Adrenal gland (tissue), 12 donors: ENCODE measurements around the gene EPDR1. TPM values are rescaled to one million over a fixed set of nuclear protein-coding genes. Genes with fewer than 3 reads are reported as not detected.
"Not testable (repeated sequence)": the region's sequence is repeated elsewhere in the genome, so short reads cannot be mapped to it uniquely, and the experiment has no call there.

ENCODE experiments used
- DNase-seq, 7 donors: peaks; one replicate each; pipeline ENCODE4 v3.0.0-alpha.2; 2019 to 2020
- H3K27ac ChIP-seq, 5 donors: fragments of 200-600 bp; sonication (generic) in 4 of 5; 1 replicate in 3 of 5; 2 replicates in 2 of 5; pipeline versions ENCODE4 v1.5.1 to v1.8.0; 2016 to 2020; ENCODE audit warnings: mild to moderate bottlenecking in 1 of 5
- H3K27me3 ChIP-seq: fragments of 200-600 bp; 2 replicates; pipeline ENCODE4 v1.8.0; 2021
- H3K36me3 ChIP-seq, 2 donors: fragments of 200-600 bp; replicated peaks in 1 of 2; 1 replicate in 1 of 2; 2 replicates in 1 of 2; pipeline versions ENCODE4 v1.5.1 to v1.8.0; 2018 to 2022
- H3K4me1 ChIP-seq, 2 donors: fragments of 200-600 bp; replicated peaks in 1 of 2; 1 replicate in 1 of 2; 2 replicates in 1 of 2; pipeline versions ENCODE4 v1.5.1 to v1.8.0; 2018 to 2021
- H3K4me3 ChIP-seq, 4 donors: fragments of 200-600 bp; sonication (generic) in 3 of 4; one replicate each; pipeline ENCODE4 v1.5.1; 2016 to 2018
- H3K9me3 ChIP-seq, 3 donors: fragments of 200-600 bp; sonication (generic) in 1 of 3; replicated peaks in 1 of 3; 1 replicate in 2 of 3; 2 replicates in 1 of 3; pipeline versions ENCODE4 v1.5.1 to v1.8.0; 2016 to 2021
- CTCF ChIP-seq, 6 experiments: fragments of 450-650 bp in 4 of 6; fragments of 200-600 bp in 2 of 6; sonication (generic) in 1 of 6; IDR thresholded peaks; 1 replicate in 5 of 6; 2 replicates in 1 of 6; pipeline versions ENCODE4 v1.5.1 to v1.8.0; 2016 to 2021; ENCODE audit warnings: antibody characterized with exemption in 6 of 6, mild to moderate bottlenecking in 2 of 6, moderate library complexity in 1 of 6
- POLR2A ChIP-seq, 2 donors: fragments of 450-650 bp; IDR thresholded peaks; one replicate each; pipeline ENCODE4 v1.6.1; 2017; ENCODE audit warnings: antibody characterized with exemption in 2 of 2, mild to moderate bottlenecking in 2 of 2, moderate library complexity in 1 of 2
- WGBS, 4 donors: extraction: QIAGEN DNeasy Blood & Tissue Kit in 2 of 4; methylation state at CpG; one replicate each; pipeline versions ENCODE4 v1.1.5 to v1.1.7; 2013 to 2017; 5-methylcytosine and 5-hydroxymethylcytosine counted together
- intact Hi-C, 2 donors: fragments of 100-400 bp; cut with DNase I; formaldehyde crosslinking; loops; one replicate each; pipeline versions ENCODE4 v1.14.1 to v1.15.0; 2022 to 2023
- polyA plus RNA-seq, 3 donors: library from polyadenylated mRNA; stranded (reverse); fragments of 200-250 nt in 2 of 3; fragments of 350-450 nt in 1 of 3; fragmentation: Illumina TruSeq in 1 of 3; extraction: RNeasy Lipid Tissue Mini Kit (QIAGEN cat#74804) in 1 of 3; gene quantifications; one replicate each; pipeline ENCODE4 v1.2.3, GENCODE V29; 2013 to 2014
- total RNA-seq, 9 donors: library from RNA; depleted of rRNA in 4 of 9; stranded (reverse); fragments of >200 nt in 4 of 9; fragments of 120-200 nt in 1 of 9; fragmentation: NEBNext Ultra II Directional in 1 of 9; extraction: Animal tissue kit (Norgen Biotek cat#: 25700) in 1 of 9; gene quantifications; one replicate each; pipeline versions ENCODE4 v1.1.0 to v1.2.4, GENCODE V29; 2013 to 2023
- donor health status: healthy with polysubstance abuse.
- donor health status: Bipolar disorder and iron deficiency.
- donor health status: DM: yes; HTN: yes; CAD: no.
- donor health status: DM: no; HTN: no; CAD: no.
- donor health status: DM: no; HTN: no; CAD: no.
- donor health status: DM: yes; HTN: yes; CAD: no.

The EPDR1 gene
- total and polyA plus RNA-seq, 12 donors = 4.8 to 210 (median 69.8) TPM

GRCh38 chr7:37945336-37945735, 24.9 kb downstream of the EPDR1 start:
- intact Hi-C loops = no loop called here
- Histone ChIP-seq H3K4me3 (no peak overlapping the region), H3K27ac (no peak overlapping the region), H3K9me3 (no peaks in the 10 kb centered on the region), H3K36me3 (no peaks in the 10 kb centered on the region), H3K4me1 (peaks cover 4 to 23% of the 10 kb centered on the region in 2 donors), H3K27me3 (no peaks in the 10 kb centered on the region)
- 85 to 95% (median 89%) methylated on average over 4 of the region's 4 CpGs for WGBS, 4 donors
- no peak for TF ChIP-seq POLR2A (IDR thresholded peaks at IDR 0.05)
- TF ChIP-seq CTCF (IDR thresholded peaks at IDR 0.05) = no peak
- DNase-seq = no peak

- H3K27me3 ChIP-seq = no peaks in the 10 kb centered on the region
- 88 to 96% (median 93%) methylated on average over 7 of the region's 7 CpGs for WGBS, 4 donors
- peaks cover 4 to 19% of the 10 kb centered on the region in 2 donors for H3K4me1 ChIP-seq
- no peaks in the 10 kb centered on the region for H3K36me3 ChIP-seq
- no peak overlapping the region for H3K27ac ChIP-seq
- intact Hi-C loops = no loop called here
- no peak overlapping the region for H3K4me3 ChIP-seq
- no peaks in the 10 kb centered on the region for H3K9me3 ChIP-seq
- no peak for TF ChIP-seq CTCF (IDR thresholded peaks at IDR 0.05)
- TF ChIP-seq POLR2A (IDR thresholded peaks at IDR 0.05) = no peak
- no peak for DNase-seq
Measured at GRCh38 chr7:37947138-37947940, 26.9 kb downstream of the EPDR1 start.

- DNase-seq = no peak
- TF ChIP-seq CTCF (IDR thresholded peaks at IDR 0.05) (no peak), POLR2A (IDR thresholded peaks at IDR 0.05) (no peak)
- WGBS, 4 donors = 96 to 97% (median 97%) methylated on average over 5 to 7 of the region's 7 CpGs
- Histone ChIP-seq H3K4me3 (no peak overlapping the region), H3K27me3 (no peaks in the 10 kb centered on the region), H3K36me3 (no peaks in the 10 kb centered on the region), H3K27ac (no peak overlapping the region), H3K9me3 (no peaks in the 10 kb centered on the region), H3K4me1 (peaks cover 4 to 14% of the 10 kb centered on the region in 2 donors)
- intact Hi-C loops = no loop called here
Measured at GRCh38 chr7:37947941-37948210, 27.4 kb downstream of the EPDR1 start.

- Histone ChIP-seq H3K9me3 (no peaks in the 10 kb centered on the region), H3K36me3 (no peaks in the 10 kb centered on the region), H3K4me1 (no peaks in the 10 kb centered on the region), H3K4me3 (no peak overlapping the region), H3K27me3 (no peaks in the 10 kb centered on the region), H3K27ac (no peak overlapping the region)
- WGBS, 4 donors = 67 to 88% (median 72%) methylated on average over 2 of the region's 2 CpGs
- DNase-seq = no peak
- intact Hi-C loops = no loop called here
- TF ChIP-seq CTCF (IDR thresholded peaks at IDR 0.05) (no peak), POLR2A (IDR thresholded peaks at IDR 0.05) (no peak)
Measured at GRCh38 chr7:37952240-37952639, 31.8 kb downstream of the EPDR1 start.

GRCh38 chr7:37954217-37954616, 33.8 kb downstream of the EPDR1 start:
- H3K27ac ChIP-seq, intact Hi-C loops, DNase-seq, H3K4me3 ChIP-seq, H3K4me1 ChIP-seq, H3K27me3 ChIP-seq, H3K9me3 ChIP-seq, H3K36me3 ChIP-seq: not testable (repeated sequence)
- 91 to 100% (median 94%) methylated on average over 1 of the region's 1 CpG for WGBS, 4 donors
